CD4-positive, alpha-beta T cell treated with Interleukin-4 for 4 hours (primary cell): Measurements from ENCODE around the gene SSC4D.
A peak's percentile ranks its signal among the peaks of the same experiment; 100 is the strongest.
"Not testable (repeated sequence)": the region's sequence is repeated elsewhere in the genome, so short reads cannot be mapped to it uniquely, and the experiment has no call there.

Experiments used
- DNase-seq: peaks from one replicate; pipeline ENCODE4 v3.0.0-alpha.2; 2020

Gene SSC4D

DNA sequence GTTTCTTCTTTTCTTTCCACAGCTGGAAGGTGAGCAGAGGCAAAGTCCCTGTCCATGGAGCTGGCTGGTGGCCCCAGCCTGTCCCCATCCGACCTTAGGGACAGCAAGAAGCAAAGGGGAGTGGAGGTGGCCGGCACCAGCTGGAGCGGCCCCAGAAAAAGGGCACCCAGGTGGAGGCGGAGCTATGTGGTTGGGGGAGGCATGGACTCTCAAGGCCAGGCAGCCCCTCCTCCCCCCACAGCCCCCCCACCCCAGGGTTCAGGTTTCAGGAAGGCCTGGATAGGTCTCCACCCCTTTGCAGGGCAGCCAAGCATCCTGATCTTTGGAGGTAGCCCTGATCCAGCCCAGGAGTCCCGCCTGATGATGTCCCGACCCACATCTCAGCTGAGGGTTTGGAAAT, at the start of gene SSC4D:
TSS of gene SSC4D (minus strand) at position 161 of the 400 bp plus-strand sequence. CDS start 5,258 bp downstream, outside the sequence.
- no peak for DNase-seq

DNA sequence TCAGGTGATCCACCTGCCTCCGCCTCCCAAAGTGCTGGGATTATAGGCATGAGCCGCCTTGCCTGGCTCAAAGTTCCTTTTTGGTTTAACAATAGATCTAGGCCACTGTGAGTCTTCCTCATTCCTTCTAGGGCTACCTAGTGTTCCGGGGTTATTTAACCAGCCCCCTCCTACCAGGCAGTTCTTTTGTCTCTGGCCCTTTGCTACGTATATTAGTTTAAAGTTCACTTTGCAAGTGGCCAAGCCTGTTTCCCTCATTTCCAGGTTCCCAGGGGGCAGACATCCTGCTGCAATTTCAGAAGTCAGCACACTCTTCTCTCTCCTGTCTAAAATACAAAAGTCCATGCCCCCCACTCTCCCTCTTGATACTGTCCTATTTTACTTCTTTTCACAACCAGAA, 49.0 kb upstream of the SSC4D start:
- not testable (repeated sequence) for DNase-seq

DNA sequence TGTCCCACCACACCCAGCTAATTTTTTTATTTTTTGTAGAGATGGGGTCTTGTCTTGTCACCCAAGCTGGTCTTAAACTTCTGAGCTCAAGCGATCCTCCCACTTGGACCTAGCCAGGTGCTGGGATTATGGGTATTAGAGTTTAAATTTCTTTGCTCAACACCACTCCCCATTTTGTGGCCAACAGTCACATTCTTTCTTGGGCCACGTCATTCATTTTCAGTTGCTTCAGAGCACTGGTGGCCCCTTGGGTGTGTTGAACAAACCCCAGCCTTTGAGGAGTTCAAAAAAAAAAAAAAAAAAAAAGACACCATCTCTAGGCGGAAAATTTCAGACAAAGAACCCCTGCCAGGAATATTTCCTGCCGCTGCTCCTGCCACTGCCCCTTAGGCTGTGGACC, 47.5 kb upstream of the SSC4D start:
- DNase-seq = not testable (repeated sequence)

DNA sequence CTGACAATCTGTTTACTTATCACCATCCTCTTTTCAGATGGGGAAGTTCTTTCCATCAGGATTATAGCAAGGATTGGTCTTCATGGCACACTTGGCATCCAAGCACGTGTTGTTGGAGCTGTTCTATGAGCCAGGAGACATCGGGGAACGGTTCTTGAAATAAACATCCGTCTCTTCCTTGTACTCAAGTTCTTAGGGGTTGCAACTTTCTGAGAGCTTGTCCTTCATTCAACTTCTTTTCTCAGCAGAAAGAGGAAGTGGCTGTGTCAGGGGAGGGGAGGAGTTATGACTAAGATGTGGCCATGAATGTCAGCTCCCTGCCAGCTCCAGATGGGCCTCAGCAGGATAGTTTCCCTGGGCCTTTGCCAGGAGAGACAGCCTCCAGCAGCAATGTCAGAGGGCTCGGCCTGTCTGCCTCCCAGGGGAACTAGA, 36.1 kb upstream of the SSC4D start:
- DNase-seq = not testable (repeated sequence)

DNA sequence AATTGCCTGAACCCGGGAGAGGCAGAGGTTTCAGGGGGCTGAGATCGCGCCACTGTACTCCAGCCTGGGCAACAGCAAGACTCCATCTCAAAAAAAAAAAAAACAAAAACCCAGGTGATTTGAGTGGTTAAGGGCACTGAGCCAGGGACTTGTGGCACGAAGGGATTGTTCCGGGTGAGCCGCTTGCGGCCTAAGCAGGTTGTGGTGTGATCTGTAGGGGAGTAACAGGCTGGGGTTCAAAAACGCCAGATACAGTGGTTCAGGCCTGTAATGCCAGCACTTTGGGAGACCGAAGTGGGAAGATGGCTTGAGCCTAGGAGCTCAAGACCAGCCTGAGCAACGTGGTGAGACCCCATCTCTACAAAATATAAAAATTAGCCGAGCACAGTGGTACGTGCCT, 34.3 kb upstream of the SSC4D start:
- not testable (repeated sequence) for DNase-seq

DNA sequence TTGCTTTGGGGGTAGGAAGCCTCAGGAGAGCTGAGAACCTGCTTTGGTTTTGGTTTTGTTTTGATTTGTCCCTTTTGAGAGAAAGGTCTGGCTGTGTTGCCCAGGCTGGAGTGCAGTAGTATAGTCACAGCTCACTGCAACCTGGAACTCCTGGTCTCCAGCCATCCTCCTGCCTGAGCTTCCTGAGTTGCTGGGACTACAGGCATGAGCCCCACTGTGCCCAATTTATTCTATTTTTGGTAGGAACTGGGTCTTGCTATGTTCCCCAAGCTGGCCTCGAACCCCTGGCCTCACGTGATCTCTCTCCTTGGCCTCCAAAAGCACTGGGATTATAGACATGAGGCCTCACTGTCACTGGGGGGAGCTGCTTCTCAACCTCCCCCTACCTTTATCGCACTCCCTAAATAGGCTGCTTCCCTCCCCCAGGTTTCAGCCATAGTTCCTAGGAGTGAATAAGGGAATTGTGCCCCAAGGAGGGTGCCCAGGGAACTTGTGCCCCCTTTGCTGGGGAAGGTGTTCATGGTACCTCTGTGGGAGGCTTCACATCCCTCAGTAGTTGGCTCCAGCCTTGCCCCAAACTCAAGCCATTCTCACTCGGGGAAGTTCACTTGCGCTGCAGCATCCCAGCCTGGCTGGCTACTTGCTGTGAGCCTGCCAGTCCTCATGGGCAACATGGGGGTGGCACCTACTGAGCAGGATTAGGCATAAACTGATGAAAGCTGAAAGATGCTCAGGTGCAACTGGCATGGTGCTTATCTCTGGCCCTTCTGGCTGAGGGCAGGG, 33.4 kb upstream of the SSC4D start:
- not testable (repeated sequence) for DNase-seq

DNA sequence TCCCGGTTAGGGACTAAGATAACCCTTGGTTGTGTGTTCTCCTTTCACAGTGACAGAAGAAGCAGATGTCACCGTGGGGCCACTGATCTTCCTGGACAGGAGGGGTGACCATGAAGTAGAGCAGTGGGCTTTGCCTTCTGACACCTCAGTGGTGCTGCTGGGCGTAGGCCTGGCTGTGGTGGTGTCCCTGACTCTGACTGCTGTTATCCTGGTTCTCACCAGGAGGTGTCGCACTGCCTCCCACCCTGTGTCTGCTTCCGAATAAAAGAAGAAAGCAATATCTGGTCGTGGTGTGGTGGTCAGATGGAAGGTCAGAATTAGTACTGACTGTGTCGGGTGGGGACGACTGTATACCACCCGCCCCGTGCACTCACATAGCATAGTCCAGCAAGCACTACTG, 32.3 kb upstream of the SSC4D start:
- not testable (repeated sequence) for DNase-seq

DNA sequence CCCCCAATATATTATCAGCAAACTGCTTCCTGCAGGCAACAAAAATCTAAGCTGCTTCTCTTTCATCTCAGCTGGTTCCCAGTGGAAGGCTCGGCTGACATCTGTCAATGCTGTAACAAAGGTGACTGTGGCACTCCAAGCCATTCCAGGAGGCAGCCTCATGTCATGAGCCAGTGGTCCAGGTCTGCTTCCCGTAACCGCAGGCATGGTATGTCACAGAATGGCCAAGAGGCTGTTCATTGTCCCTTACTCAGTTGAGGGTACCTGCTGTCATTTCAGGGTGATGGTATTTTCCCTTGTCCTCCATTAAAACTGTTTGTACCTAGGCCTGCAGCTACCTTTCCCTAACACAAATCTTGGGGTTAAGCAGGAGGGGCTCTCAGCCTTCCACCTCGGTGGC, 30.9 kb upstream of the SSC4D start:
- not testable (repeated sequence) for DNase-seq

DNA sequence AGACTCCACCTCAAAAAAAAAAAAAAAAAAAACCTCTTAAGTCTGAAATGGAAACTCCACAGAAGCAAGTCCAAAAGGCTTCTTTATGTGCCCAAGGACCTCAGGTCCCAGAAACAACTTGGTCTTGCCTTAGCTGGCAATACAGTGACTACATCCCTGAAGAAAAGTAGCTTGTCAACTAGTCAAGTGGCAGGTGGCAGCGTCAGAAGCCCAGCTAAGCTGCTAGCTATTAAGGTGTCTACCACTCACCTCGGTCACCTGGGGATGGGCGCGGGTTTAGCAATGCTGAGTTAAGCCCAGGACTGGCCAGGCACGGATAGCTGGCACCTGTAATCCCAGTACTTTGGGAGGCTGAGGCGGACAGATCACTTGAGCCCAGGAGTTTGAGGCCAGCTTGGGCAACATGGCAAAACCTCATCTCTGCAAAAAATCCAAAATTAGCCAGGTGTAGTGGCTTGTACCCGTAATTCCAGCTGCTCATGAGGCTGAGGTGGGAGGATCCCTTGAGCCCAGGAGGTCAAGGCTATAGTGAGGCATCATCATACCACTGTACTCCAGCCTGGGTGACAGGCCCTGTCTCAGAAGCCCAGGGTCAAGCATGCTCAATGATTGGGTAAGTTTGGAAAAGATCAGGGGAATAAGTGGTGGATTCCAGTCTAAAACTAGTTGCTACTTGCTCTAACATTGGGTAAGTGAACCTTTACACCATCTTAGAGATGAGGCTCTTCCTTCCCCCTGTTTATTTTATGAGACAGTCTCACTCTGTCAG, 29.8 kb upstream of the SSC4D start:
- DNase-seq = not testable (repeated sequence)

DNA sequence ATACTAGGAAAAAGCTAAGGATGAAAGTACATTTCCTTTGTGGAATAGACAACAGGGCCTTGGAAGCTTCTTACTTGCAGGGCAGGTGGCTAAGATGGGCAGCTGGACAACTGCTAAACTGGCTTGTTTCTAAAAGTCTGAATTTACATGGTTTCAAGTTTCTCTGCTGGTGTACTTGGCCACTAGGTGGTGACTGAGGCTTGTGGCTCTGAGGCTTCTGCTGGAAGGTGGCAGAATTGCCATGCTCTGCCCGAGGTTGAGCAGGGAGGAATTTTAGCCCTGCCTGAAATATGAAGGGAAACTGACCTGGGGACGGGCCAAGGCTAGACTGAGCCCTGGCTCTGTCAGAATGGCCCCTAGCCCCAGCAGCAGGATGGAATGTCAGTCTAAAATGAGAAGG, 28.4 kb upstream of the SSC4D start:
- peak; percentile 57 for DNase-seq

DNA sequence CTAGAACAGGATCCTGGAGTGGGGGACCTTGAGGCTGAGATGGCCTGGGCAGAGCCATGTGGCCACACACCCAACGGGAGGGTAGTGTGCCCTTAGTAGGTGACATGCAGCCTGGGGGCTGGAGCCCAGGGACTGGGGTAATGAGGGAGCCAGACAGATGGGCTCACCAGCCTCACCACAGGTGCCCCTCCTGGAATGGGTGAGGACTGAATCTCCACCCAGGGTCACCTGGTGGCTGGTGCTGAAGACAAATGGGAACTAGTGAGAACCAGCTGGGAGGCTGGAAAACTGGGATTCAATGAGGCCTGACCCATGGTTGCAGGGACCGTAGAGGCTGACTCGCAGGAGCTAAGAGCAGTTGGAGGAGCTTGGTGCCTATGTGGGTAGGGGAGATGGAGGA, 21.3 kb upstream of the SSC4D start:
- no peak for DNase-seq

DNA sequence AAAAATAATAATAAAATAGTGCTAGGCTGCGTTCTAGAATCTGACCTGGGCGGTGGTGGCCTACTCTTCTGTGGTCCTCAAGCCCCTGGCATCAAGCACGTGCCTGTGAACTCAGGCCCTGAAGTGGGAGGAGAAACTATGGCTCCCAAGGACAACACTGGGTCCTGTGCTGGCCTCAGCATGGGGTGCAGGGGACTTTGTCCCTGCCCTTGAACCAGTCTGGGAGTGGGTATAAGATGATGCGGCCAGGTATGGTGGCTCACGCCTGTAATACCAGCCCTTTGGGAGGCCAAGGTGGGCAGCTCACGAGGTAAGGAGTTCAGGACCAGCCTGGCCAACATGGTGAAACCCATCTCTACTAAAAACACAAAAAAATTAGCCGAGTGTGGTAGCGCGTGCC, 20.7 kb upstream of the SSC4D start:
- DNase-seq = no peak

DNA sequence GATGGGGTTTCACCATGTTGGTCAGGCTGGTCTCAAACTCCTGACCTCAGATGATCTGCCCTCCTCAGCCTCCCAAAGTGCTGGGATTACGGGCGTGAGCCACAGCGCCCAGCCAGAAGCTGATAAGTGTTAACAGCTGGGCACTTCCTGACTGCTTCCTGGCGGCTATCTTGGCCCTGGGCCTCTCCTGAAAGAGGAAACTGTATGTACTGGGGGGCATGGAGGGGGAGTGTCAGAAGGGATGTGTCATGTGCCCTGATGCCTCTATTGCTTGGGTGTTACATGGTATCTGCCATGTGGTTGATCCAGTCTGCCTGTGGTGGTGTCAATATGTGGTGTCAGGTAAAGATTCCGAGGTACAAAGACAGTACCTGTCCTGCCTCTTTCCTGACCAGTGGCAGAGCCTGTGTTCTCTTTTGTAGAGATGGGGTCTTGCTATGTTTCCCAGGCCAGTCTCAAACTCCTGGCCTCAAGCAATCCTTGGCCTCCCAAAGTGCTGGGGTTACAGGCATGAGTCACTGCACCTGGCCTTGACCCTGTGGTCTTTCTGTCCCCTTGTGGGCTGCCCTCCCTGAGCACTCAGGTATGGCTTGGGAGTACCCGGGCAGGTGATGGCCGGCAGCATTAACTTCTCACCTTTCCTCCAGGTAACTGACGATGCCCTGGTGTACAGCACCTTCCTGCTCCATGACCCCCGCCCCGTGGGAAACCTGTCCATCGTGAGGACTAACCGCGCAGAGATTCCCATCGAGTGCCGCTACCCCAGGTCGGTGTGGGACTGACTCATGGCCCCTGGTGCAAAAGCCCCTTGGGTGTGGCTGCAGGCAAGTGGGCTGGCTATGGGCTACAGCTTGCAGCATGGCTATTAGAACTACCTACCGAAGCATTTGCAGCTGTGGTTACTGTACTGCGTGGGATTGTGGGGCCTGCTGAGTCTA, 19.6 kb upstream of the SSC4D start:
- DNase-seq = no peak

DNA sequence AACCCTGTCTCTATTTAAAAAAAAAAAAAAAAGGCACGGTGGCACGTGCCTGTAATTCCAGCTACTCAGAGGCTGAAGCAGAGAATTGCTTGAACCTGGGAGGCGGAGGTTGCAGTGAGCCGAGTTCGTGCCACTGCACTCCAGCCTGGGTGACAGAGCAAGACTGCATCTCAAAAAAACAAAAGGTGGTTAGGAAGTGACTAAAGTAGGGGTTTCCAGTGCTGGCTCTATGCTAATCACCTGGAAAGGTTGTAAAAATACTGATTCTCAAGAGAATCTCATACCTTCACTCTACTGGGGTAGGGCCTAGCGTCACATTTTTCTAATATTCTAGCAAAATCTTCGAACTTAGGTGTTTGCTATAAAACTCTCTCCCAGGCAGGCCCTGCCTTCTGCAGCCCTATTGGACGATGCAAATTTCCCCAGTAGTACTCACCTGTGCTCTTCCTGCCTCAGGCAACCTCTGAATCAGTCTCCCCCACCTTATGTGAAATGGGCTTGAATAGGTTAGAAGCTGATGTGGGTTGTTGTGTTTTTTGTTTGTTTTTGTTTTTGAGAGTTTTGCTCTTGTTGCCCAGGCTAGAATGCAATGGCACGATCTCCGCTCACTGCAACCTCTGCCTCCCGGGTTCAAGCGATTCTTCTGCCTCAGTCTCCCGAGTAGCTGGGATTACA, 18.8 kb upstream of the SSC4D start:
- DNase-seq = no peak

DNA sequence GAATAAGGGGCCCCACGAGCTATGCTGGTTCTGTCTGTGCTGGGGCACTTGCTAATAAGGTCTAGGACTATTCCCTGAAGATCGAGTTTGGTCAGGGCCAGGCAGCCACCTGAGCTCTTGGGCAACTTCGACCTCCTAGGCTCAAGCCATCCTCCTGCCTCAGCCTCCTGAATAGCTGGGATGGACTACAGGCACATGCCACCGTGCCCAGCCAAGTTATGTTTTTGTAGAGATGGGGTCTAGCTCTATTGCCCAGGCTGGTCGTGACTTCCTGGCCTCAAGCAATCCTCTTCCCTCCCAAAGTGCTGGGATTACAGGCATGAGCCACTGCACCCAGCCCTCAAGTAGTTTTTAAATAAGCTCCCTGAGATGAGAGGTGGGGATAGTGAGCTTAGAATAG, 18.1 kb upstream of the SSC4D start:
- no peak for DNase-seq

DNA sequence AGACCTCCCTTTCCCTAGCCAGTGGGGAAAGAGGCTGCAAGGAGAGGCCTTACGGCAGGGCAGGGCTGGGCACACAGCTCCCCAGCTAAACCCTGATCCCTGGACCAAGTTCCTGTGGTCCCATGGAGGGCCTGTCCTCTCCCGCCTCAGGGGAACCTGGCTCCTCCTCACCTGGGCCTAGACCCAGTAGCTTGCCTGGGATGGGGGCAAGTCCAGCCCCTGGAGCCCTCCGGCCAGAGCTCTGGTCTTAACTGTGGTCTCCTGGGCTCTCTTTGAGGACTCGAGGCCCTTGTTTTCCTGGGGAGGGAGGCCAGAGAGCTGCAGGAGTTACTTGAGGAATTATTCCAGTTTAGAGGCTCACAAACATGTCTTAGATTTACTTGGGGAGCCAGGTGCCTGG, 16.7 kb upstream of the SSC4D start:
- no peak for DNase-seq

DNA sequence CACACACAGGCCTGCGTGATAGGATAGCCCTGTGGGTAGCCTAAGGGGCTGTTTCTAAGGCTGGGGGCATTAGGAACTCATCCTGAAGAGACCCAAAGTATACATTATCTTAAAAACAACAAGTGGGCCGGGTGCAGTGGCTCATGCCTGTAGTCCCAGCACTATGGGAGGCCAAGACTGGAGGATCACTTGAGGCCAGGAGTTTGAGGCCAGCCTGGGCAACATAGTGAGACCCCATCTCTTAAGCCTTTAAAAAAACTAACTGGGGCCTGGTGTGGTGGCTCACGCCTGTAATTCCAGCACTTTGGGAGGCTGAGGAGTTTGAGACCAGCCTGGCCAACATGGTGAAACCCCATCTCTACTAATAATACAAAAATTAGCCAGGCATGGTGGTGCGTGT, 16.1 kb upstream of the SSC4D start:
- DNase-seq = not testable (repeated sequence)

DNA sequence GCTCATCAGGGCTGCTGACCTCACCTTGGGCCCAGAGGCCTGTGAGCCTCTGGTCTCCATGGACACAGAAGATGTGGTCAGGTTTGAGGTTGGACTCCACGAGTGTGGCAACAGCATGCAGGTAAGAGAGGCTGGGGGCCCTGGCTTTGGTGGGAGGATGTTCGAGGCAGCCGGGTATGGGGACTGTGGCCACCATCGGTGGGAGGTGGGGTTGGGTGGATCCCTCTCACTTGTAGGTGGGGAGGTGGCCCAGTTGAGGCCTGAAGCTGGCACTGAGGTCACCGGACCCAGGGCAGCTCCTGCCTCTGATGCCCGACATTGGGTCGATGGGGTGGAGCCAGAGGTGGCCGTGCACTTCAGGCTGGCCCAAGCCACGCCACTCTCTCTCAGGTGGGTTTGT, 15.7 kb upstream of the SSC4D start:
- DNase-seq = no peak

DNA sequence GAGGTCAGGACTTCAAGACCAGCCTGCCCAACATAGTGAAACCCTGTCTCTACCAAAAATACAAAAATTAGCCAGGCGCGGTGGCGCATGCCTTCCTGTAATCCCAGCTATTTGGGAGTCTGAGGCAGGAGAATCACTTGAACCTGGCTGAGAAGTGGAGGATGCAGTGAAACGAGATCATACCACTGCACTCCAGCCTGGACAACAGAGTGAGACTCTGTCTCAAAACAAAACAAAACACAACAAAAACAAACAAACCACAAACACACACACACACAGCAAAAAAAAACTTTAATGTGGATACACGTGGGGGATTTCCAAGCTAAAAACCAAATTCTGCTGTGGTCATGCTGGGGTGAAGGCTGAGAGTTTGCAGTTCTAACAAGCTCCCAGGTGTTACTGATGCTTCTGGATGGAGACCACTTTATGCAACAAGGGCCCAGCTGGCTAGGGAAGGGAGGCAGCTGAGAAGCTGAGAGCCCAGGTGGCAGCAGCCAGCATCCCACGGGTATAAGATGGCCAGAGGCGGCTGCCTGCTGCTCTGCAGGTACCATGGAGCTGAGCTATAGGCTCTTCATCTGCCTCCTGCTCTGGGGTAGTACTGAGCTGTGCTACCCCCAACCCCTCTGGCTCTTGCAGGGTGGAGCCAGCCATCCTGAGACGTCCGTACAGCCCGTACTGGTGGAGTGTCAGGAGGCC, 15.1 kb upstream of the SSC4D start, which contains the start of gene ZP3:
TSS of gene ZP3 (plus strand) at position 538 of the 699 bp plus-strand sequence. CDS start at position 553, 15 bp downstream.
- DNase-seq = no peak

DNA sequence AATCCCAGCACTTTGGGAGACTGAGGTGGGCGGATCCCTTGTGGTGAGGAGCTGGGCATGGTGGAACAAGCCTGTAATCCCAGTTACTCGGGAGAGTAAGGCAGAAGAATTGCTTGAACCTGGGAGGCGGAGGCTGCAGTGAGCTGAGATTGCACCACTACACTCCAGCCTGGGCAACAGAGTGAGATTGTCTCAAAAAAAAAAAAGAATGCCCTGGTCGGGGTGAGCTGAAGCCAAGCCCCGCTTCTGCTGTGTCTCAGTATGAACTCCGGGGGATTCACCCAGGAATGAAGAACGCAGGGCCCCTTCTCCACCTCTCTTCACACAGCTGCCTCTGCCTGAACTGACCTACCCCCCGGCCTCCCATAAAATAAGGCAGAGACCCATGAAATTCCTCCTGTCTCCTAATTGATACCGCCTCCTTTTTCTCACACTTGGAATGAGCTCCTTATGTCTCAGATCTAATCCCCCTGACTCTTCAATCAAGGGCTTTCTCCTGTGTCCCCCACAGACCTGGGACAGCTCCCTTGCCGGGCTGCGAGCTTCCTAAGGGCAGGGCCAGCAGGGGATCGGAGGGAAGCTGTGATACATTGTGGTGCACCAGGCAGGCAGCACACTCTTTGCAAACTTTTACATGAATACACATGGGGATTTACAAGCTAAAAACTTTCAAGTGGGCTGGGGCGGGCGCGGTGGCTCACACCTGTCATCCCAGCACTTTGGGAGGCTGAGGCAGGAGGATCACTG, 14.3 kb upstream of the SSC4D start:
- no peak for DNase-seq

DNA sequence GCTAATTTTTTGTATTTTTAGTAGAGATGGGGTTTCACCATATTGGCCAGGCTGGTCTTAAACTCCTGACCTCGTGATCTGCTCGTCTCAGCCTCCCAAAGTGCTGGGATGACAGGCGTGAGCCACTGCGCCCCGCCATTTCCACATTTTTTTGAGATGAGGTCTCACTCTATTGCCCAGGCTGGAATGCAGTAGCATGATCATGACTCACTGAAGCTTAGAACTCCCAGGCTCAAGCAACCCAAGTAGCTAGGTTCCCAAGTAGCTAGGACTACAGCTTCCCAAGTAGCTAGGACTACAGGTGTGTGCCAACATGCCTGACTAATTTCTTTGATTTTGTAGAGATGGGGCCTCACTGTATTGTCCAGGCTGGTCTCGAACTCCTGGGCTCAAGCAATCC, 11.6 kb upstream of the SSC4D start:
- DNase-seq = not testable (repeated sequence)
